Measurements from ENCODE around the gene SMPD1. TPM values are rescaled to one million over a fixed set of nuclear protein-coding genes. Genes with fewer than 3 reads are reported as not detected.

SMPD1 gene
- total RNA-seq, 1 experiment from 2014 or later, result 2.8 TPM

DNA sequence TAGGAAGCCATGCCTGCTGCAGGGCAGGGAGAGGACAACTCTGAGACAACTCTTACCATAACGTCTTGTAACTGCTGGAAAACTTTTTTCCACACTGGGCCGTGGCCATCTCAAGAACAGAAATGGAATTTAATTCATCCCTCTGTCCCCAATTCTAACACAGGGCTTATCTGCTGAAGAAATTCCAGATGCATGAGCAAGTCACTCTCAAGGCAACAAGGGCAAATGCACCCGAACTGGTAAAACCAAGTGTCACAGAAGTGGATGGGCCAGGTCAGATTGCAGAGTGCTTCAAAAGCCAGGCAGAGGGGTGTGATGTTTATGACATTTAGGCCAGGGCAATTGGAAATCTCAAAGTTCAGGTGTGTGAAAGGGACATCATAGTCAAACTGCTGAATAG lies 7.4 kb downstream of the SMPD1 start:
- H3K9me2 ChIP-seq (ENCODE audit: insufficient read depth), result no peaks in the 10 kb centered on the region
- no TSS peak for BruUV-seq (replicated peaks)
- H3K9me3 ChIP-seq (ENCODE audit: control insufficient read depth in 1 of 2, insufficient read depth in 1 of 2, low read depth in 1 of 2, low read length in 2 of 2), result no peaks in the 10 kb centered on the region
- no peaks in the 10 kb centered on the region for H3K36me3 ChIP-seq (ENCODE audit: control insufficient read depth in 1 of 2, insufficient read depth in 2 of 2, low read length in 2 of 2)
- RAD21 ChIA-PET (ENCODE audit: low non-redundant PET in 1 of 2, low total read pairs in 2 of 2, uncharacterized antibody in 2 of 2, unreplicated experiment in 2 of 2), result no interaction called here
- no peaks in the 10 kb centered on the region for H3K79me2 ChIP-seq (ENCODE audit: insufficient read depth, low read length)
- H2AFZ ChIP-seq (ENCODE audit: low read depth, low read length, poor library complexity, severe bottlenecking), result no peak overlapping the region
- DNase-seq (ENCODE audit: low read depth, low spot score) (no peak), ATAC-seq (peak; percentile 44)
- no peak overlapping the region for H3K27ac ChIP-seq (ENCODE audit: low read depth, low read length)
- CTCF ChIA-PET, result interaction anchor here (0.9 kb wide), 1 partner anchor 46 kb away, joined by 3 read pairs; no protein-coding TSS in a partner anchor
- no peaks in the 10 kb centered on the region for H4K20me1 ChIP-seq (ENCODE audit: insufficient read depth)
- no peak overlapping the region for H3K4me3 ChIP-seq (replicated peaks in 1 of 2; ENCODE audit: low read depth in 1 of 2, low read length in 2 of 2)
- POLR2A ChIA-PET, result no interaction called here
- TF ChIP-seq ZNF274 (IDR thresholded peaks at IDR 0.05; ENCODE audit: low read depth, low read length), result no peak
- TF ChIP-seq CEBPB (IDR thresholded peaks at IDR 0.05; ENCODE audit: low read depth), result no peak
- H3K4me2 ChIP-seq (ENCODE audit: low read length), result peak overlapping the region; percentile 25
- no peaks in the 10 kb centered on the region for H3K27me3 ChIP-seq (ENCODE audit: insufficient read depth, low read length)
- intact Hi-C loops (cut with micrococcal nuclease), result no loop called here
- H3K9ac ChIP-seq (ENCODE audit: low read length), result no peak overlapping the region
- peaks cover 4 to 12% of the 10 kb centered on the region in 2 experiments; a peak in 3 of 4 replicates for H3K4me1 ChIP-seq (ENCODE audit: control insufficient read depth in 1 of 2, insufficient read depth in 2 of 2, low read length in 2 of 2)

DNA sequence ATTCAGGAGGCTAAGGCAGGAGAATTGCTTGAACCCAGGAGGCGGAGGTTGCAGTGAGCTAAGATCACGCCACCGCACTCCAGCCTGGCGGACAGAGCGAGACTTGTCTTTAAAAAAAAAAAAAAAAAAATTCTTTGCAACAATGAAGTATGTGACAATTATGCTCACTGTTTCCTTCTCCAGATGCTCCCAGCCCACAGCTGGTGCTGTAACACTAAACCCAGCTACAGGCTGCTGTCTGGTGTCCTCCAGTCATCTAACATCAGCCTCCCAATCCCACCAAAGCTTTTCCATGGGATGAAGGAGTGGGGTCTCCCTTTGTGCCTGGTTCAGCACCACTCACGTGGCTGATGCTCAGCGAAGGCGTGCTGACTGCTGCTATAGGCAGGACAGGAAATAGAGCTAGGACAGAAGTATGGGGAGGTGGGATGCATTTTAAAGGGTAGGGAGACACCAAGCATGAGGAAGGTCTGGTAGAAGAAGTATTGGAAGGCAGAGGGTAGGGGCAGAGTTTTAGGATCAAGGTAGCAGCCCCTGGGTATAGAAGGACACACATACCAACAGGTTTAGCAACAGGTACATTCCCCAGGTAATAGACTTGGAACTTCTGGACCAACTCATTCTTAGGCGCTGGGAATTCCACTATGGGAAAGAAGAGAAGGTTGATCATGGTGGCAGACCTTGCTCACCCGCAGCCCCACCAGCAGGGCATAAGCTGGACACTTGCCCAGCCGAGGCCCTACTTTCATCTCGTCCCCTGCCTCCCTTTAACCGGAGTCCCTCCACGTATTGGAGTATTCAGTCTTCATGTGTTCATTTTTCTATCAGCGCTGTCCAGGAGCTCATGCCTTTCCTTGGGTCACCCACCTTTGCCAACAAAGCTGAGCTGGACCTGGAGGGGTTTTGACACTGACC lies 10.4 kb downstream of the SMPD1 start:
- no peak overlapping the region for H3K9ac ChIP-seq (ENCODE audit: low read length)
- ChIA-PET CTCF (interaction anchor here (1.2 kb wide), 1 partner anchor 43 kb away, joined by 3 read pairs; no protein-coding TSS in a partner anchor), RAD21 (ENCODE audit: low non-redundant PET in 1 of 2, low total read pairs in 2 of 2, uncharacterized antibody in 2 of 2, unreplicated experiment in 2 of 2) (no interaction called here), POLR2A (no interaction called here)
- no peaks in the 10 kb centered on the region for H3K9me3 ChIP-seq (ENCODE audit: control insufficient read depth in 1 of 2, insufficient read depth in 1 of 2, low read depth in 1 of 2, low read length in 2 of 2)
- H3K4me3 ChIP-seq (replicated peaks in 1 of 2; ENCODE audit: low read depth in 1 of 2, low read length in 2 of 2), result no peak overlapping the region
- no TSS peak for BruUV-seq (replicated peaks)
- TF ChIP-seq CEBPB (IDR thresholded peaks at IDR 0.05; ENCODE audit: low read depth), result no peak
- intact Hi-C loops (cut with micrococcal nuclease), result no loop called here
- H3K27me3 ChIP-seq (ENCODE audit: insufficient read depth, low read length), result no peaks in the 10 kb centered on the region
- no peak for ATAC-seq
- no peaks in the 10 kb centered on the region for H3K79me2 ChIP-seq (ENCODE audit: insufficient read depth, low read length)
- no peak for DNase-seq (ENCODE audit: low read depth, low spot score)
- H4K20me1 ChIP-seq (ENCODE audit: insufficient read depth), result no peaks in the 10 kb centered on the region
- no peak overlapping the region for H3K27ac ChIP-seq (ENCODE audit: low read depth, low read length)
- peaks cover 4 to 12% of the 10 kb centered on the region in 2 experiments; a peak in 3 of 4 replicates for H3K4me1 ChIP-seq (ENCODE audit: control insufficient read depth in 1 of 2, insufficient read depth in 2 of 2, low read length in 2 of 2)
- no peak overlapping the region for H3K4me2 ChIP-seq (ENCODE audit: low read length)
- H3K9me2 ChIP-seq (ENCODE audit: insufficient read depth), result no peaks in the 10 kb centered on the region
- H2AFZ ChIP-seq (ENCODE audit: low read depth, low read length, poor library complexity, severe bottlenecking), result no peak overlapping the region
- no peaks in the 10 kb centered on the region for H3K36me3 ChIP-seq (ENCODE audit: control insufficient read depth in 1 of 2, insufficient read depth in 2 of 2, low read length in 2 of 2)

Data from HCT116 (cell line).